ENCODE results near the gene GADL1.

GADL1 gene

DNA sequence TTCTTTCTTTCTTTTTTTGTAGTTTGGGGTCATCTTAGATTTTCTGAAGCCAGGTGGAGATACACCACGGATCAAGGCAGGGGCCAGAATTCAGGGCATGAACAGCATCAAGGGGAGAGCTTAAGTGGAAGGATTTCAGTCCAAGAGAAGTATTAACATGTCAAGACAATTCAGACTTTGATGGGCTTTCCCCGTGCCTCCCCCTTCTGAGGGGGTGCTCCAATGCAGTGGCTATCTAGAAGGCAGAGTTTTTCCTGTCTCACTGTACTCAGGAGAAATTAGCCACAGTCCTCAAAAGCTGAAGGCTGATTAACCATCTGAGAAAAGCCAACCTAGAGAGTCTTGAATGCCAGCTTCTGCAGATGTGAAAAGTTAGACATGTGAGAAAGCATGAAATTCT is 160.8 kb downstream of the GADL1 start:
- Histone ChIP-seq H3K9me3 (ENCODE audit: control insufficient read depth, low read length) (no peaks in the 10 kb centered on the region), H3K36me3 (ENCODE audit: control insufficient read depth, insufficient read depth, low read length) (no peaks in the 10 kb centered on the region), H3K4me3 (ENCODE audit: insufficient read depth, low read depth, low read length) (no peak overlapping the region), H3K4me1 (ENCODE audit: control insufficient read depth, insufficient read depth, low read length) (no peaks in the 10 kb centered on the region), H3K27me3 (ENCODE audit: control insufficient read depth, insufficient read depth, low read length, poor library complexity, severe bottlenecking) (no peaks in the 10 kb centered on the region), H3K27ac (ENCODE audit: insufficient read depth, low read depth, low read length, poor library complexity, severe bottlenecking) (no peak overlapping the region)
- 85 to 91% methylated on average over 2 of the region's 2 CpGs for WGBS, 2 experiments

DNA sequence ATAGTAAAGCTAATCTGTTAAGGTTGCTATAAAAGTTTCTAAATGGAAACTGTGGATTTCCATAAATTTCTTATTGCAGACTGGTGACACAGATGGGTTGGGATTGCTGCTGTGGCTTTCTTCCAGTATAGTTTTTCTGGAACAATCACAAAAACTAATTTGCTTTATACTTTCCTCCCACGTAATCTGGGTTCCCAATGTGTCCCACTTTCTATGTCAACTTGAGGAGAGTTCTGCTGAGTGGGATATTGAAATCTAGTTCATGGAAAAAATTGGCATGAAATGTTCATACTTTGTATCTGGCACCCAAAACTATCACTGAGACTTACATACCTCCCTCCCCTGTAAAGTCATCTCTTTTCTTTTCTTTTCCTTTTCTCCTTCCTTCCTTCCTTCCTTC is 161.3 kb downstream of the GADL1 start:
- no peaks in the 10 kb centered on the region for H3K4me1 ChIP-seq (ENCODE audit: control insufficient read depth, insufficient read depth, low read length)

DNA sequence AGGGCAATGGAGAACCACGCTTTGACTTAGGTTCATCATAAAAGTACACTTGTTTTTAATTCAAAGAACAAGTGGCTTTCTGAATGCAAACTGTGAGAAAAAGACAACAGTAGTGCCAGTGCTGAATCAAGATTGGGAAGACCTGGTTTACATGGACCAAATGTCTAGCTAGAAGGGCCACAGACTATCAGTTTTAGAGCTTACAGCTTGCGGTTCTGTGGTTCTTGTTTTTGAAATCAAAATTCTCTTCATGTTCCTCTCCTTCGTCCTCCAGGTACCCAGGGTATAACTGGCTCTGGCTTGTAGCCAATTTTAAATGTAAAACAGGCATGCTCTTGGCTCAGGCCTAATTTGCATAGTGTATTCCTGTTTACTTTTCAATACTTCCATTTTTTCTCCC is 163.5 kb downstream of the GADL1 start:
- no peaks in the 10 kb centered on the region for H3K4me1 ChIP-seq (ENCODE audit: control insufficient read depth, insufficient read depth, low read length)
- H3K27me3 ChIP-seq (ENCODE audit: control insufficient read depth, insufficient read depth, low read length, poor library complexity, severe bottlenecking) = no peaks in the 10 kb centered on the region
- WGBS, 2 experiments = 99% methylated on average over 3 of the region's 3 CpGs
- no peaks in the 10 kb centered on the region for H3K9me3 ChIP-seq (ENCODE audit: control insufficient read depth, low read length)
- H3K4me3 ChIP-seq (ENCODE audit: insufficient read depth, low read depth, low read length) = no peak overlapping the region
- H3K27ac ChIP-seq (ENCODE audit: insufficient read depth, low read depth, low read length, poor library complexity, severe bottlenecking) = no peak overlapping the region
- H3K36me3 ChIP-seq (ENCODE audit: control insufficient read depth, insufficient read depth, low read length) = no peaks in the 10 kb centered on the region

More for the DNA sequence above, 161.3 kb downstream of the GADL1 start:
- Histone ChIP-seq H3K9me3 (ENCODE audit: control insufficient read depth, low read length) (no peaks in the 10 kb centered on the region), H3K36me3 (ENCODE audit: control insufficient read depth, insufficient read depth, low read length) (no peaks in the 10 kb centered on the region), H3K4me3 (ENCODE audit: insufficient read depth, low read depth, low read length) (no peak overlapping the region), H3K27ac (ENCODE audit: insufficient read depth, low read depth, low read length, poor library complexity, severe bottlenecking) (no peak overlapping the region), H3K27me3 (ENCODE audit: control insufficient read depth, insufficient read depth, low read length, poor library complexity, severe bottlenecking) (no peaks in the 10 kb centered on the region)
- 100% methylated on average over 1 of the region's 1 CpG; no CpG with 5 or more reads in 1 of the 2 experiments for whole genome bisulfite sequencing, 2 experiments

DNA sequence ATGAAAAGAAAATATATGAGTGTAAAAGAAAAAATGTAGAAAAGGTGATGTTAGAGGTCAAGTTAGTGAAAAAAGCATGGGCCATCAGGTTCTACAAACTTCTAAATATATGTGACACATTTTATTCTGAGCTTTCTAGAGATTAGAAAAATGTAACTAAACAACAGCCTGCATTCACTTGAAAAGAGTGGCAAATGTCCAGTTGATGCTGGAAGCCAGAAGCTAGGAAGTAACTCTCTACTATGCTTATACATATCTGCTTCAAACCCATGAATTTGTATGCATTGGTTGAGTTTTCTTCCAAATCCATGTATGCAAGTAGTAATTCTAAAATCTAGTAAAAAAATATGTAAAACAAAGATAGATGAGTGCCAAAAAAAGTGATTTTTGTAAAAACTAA is 164.5 kb downstream of the GADL1 start:
- Histone ChIP-seq H3K27ac (ENCODE audit: insufficient read depth, low read depth, low read length, poor library complexity, severe bottlenecking) (no peak overlapping the region), H3K36me3 (ENCODE audit: control insufficient read depth, insufficient read depth, low read length) (no peaks in the 10 kb centered on the region), H3K9me3 (ENCODE audit: control insufficient read depth, low read length) (no peaks in the 10 kb centered on the region), H3K27me3 (ENCODE audit: control insufficient read depth, insufficient read depth, low read length, poor library complexity, severe bottlenecking) (no peaks in the 10 kb centered on the region), H3K4me1 (ENCODE audit: control insufficient read depth, insufficient read depth, low read length) (no peaks in the 10 kb centered on the region), H3K4me3 (ENCODE audit: insufficient read depth, low read depth, low read length) (no peak overlapping the region)

DNA sequence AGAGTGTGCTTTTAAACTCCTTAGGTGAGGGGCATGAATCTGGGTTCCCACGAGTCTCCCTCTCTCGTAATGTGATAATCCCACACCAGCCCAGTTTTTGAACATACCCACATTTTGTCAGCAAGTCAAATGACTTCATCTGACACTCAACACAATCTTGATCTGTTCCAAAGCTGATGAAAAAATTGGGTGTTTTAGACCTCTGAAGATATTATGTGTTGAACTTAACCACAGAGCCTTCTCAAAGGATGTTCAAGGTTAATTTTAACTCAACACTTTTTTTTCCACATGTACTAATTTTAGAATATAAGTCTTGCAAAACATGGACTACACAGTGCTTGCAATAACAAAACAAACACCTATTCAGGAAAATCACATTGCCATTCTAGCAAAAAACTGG is 164.9 kb downstream of the GADL1 start:
- Histone ChIP-seq H3K27me3 (ENCODE audit: control insufficient read depth, insufficient read depth, low read length, poor library complexity, severe bottlenecking) (no peaks in the 10 kb centered on the region), H3K4me1 (ENCODE audit: control insufficient read depth, insufficient read depth, low read length) (no peaks in the 10 kb centered on the region), H3K27ac (ENCODE audit: insufficient read depth, low read depth, low read length, poor library complexity, severe bottlenecking) (no peak overlapping the region), H3K9me3 (ENCODE audit: control insufficient read depth, low read length) (no peaks in the 10 kb centered on the region), H3K4me3 (ENCODE audit: insufficient read depth, low read depth, low read length) (no peak overlapping the region), H3K36me3 (ENCODE audit: control insufficient read depth, insufficient read depth, low read length) (no peaks in the 10 kb centered on the region)
- WGBS, 2 experiments = 85 to 87% methylated on average over 2 of the region's 2 CpGs

DNA sequence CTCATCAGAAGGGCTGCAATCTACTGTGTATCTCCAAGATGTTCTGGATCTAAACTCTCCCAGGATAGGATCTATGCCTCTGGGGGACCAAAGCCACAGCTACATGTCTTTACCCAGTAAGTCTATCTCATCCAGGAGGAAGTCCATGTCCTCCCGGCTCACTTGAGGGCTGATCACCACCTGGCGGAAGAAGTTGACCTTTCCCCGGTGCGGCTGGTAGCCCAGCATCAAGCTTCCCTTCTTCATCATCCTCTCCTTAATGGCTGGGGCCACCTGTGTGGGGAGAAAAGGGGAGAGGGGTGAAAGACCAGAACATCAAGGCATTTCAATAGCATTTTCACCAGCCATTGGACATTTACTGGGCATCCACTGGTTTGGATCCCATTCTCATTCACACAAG is 166.3 kb downstream of the GADL1 start:
- 94 to 99% methylated on average over 4 of the region's 4 CpGs for WGBS, 2 experiments
- no peaks in the 10 kb centered on the region for H3K4me1 ChIP-seq (ENCODE audit: control insufficient read depth, insufficient read depth, low read length)
- no peaks in the 10 kb centered on the region for H3K36me3 ChIP-seq (ENCODE audit: control insufficient read depth, insufficient read depth, low read length)
- no peak overlapping the region for H3K4me3 ChIP-seq (ENCODE audit: insufficient read depth, low read depth, low read length)
- no peaks in the 10 kb centered on the region for H3K9me3 ChIP-seq (ENCODE audit: control insufficient read depth, low read length)
- no peak overlapping the region for H3K27ac ChIP-seq (ENCODE audit: insufficient read depth, low read depth, low read length, poor library complexity, severe bottlenecking)
- H3K27me3 ChIP-seq (ENCODE audit: control insufficient read depth, insufficient read depth, low read length, poor library complexity, severe bottlenecking) = no peaks in the 10 kb centered on the region

DNA sequence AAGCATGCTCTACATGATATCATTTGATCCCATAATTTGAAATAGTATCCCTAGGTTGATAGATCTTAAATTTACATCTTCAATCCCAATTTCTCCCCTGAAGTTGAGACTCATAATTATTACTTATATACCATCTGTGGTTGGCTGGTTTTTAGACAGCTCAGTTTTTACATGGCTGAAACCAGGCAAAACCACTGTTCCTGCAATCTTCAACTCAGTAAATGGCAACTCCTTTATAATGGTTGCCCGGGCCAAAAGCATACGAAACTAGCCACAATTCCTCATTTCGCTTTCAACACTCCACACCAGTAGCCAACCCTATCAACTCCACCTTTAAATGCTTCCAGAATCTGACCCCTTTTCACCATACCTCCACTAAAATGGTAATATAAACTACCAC is 169.6 kb downstream of the GADL1 start:
- 93 to 95% methylated on average over 3 of the region's 3 CpGs for WGBS, 2 experiments
- Histone ChIP-seq H3K36me3 (ENCODE audit: control insufficient read depth, insufficient read depth, low read length) (no peaks in the 10 kb centered on the region), H3K4me3 (ENCODE audit: insufficient read depth, low read depth, low read length) (no peak overlapping the region), H3K27ac (ENCODE audit: insufficient read depth, low read depth, low read length, poor library complexity, severe bottlenecking) (no peak overlapping the region), H3K4me1 (ENCODE audit: control insufficient read depth, insufficient read depth, low read length) (no peaks in the 10 kb centered on the region), H3K9me3 (ENCODE audit: control insufficient read depth, low read length) (no peaks in the 10 kb centered on the region), H3K27me3 (ENCODE audit: control insufficient read depth, insufficient read depth, low read length, poor library complexity, severe bottlenecking) (no peaks in the 10 kb centered on the region)

DNA sequence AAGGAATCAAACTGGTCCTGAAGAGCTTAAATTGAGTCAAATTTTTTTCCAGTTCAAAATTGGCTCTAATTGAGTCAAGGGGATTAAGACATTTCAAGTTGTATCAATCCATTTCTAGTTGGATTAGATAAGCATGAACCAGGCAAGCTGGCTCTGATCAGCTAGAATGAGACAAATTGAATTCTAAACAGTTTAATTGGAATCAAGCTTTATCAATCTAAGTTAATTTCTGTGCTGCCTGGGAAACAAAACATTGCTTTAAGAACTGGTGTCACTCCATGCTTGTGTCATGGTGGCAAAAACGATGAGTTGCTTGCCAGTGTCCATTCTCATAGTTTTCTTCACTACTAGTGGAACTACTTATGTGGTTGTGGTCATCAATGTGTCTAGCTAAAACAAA is 171.2 kb downstream of the GADL1 start:
- H3K36me3 ChIP-seq (ENCODE audit: control insufficient read depth, insufficient read depth, low read length) = no peaks in the 10 kb centered on the region
- no peaks in the 10 kb centered on the region for H3K9me3 ChIP-seq (ENCODE audit: control insufficient read depth, low read length)
- H3K4me3 ChIP-seq (ENCODE audit: insufficient read depth, low read depth, low read length) = no peak overlapping the region
- no peaks in the 10 kb centered on the region for H3K4me1 ChIP-seq (ENCODE audit: control insufficient read depth, insufficient read depth, low read length)
- no peaks in the 10 kb centered on the region for H3K27me3 ChIP-seq (ENCODE audit: control insufficient read depth, insufficient read depth, low read length, poor library complexity, severe bottlenecking)
- WGBS, 2 experiments = 92 to 93% methylated on average over 1 of the region's 1 CpG
- H3K27ac ChIP-seq (ENCODE audit: insufficient read depth, low read depth, low read length, poor library complexity, severe bottlenecking) = no peak overlapping the region

DNA sequence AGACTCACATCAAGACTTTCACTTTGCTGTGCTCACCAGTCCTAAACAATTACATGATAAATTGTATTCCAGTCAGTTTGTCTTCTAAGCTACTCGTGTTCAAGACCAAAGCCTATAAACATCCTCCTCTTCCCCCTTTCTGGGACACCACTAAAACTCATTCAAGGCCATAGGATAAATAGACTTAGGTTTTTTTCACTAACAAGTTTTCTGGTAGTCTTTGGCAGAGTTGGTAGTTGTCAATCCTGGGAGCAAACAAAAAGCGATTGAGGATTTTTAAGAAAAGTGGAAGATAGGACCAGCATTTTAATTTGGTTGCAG is 173.2 kb downstream of the GADL1 start:
- no peaks in the 10 kb centered on the region for H3K27me3 ChIP-seq (ENCODE audit: control insufficient read depth, insufficient read depth, low read length, poor library complexity, severe bottlenecking)
- H3K27ac ChIP-seq (ENCODE audit: insufficient read depth, low read depth, low read length, poor library complexity, severe bottlenecking) = no peak overlapping the region
- H3K36me3 ChIP-seq (ENCODE audit: control insufficient read depth, insufficient read depth, low read length) = no peaks in the 10 kb centered on the region
- H3K4me1 ChIP-seq (ENCODE audit: control insufficient read depth, insufficient read depth, low read length) = no peaks in the 10 kb centered on the region
- 90 to 91% methylated on average over 2 of the region's 2 CpGs for WGBS, 2 experiments
- H3K9me3 ChIP-seq (ENCODE audit: control insufficient read depth, low read length) = no peaks in the 10 kb centered on the region
- no peak overlapping the region for H3K4me3 ChIP-seq (ENCODE audit: insufficient read depth, low read depth, low read length)

DNA sequence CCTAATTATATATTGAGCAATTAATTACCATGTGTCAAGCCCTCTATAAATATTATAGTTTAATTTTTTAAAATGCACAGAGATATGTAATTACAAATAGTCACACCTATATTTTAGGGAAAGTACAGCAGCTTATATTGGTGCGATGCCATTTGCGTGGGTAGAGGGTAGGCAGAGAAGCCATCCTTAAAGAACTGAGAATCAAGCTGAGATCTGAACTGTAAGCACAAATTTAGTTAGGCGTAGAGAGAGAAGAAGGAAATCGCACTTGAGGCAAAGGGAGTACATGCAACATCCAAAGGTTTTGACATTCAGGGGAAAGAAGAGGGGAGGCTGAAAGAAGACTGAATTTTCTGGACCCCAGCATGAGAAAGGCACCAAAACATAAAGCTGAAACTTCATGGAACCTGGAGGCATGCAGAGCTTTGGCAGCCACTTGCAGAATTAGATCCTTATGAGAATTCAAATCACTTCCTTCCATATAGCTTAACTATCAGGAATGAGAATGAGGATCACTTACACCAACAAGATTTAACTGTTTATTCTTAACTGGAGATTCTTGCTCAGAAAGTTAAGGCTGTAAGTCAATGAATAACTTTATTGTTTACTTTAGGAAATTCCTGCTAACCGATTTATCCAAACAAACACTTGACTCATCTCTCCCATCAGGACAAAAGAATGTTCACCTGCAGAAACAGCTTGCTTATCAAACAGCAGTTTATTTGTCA is 173.7 kb downstream of the GADL1 start:
- H3K4me3 ChIP-seq (ENCODE audit: insufficient read depth, low read depth, low read length) = no peak overlapping the region
- no peaks in the 10 kb centered on the region for H3K27me3 ChIP-seq (ENCODE audit: control insufficient read depth, insufficient read depth, low read length, poor library complexity, severe bottlenecking)
- no peaks in the 10 kb centered on the region for H3K4me1 ChIP-seq (ENCODE audit: control insufficient read depth, insufficient read depth, low read length)
- 91 to 92% methylated on average over 5 of the region's 5 CpGs for WGBS, 2 experiments
- no peak overlapping the region for H3K27ac ChIP-seq (ENCODE audit: insufficient read depth, low read depth, low read length, poor library complexity, severe bottlenecking)
- H3K9me3 ChIP-seq (ENCODE audit: control insufficient read depth, low read length) = no peaks in the 10 kb centered on the region
- H3K36me3 ChIP-seq (ENCODE audit: control insufficient read depth, insufficient read depth, low read length) = no peaks in the 10 kb centered on the region

DNA sequence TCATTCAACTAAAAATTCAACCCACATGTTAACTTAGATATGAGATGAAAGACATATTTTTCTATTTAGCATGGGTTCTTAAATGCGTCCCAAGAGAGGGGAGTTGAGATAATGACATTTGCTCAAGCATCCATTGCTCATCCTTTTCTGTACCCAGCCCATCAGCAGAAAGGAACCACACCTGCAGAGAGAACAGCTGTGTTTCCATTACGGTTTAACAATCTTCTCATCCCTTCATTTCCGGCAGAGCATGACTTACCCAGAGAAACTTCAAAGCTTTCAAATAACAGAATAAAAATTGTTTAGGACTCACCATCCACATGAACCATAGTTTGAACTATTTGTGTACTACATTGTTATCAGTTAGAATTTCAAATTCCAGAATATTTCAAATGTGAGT is 174.9 kb downstream of the GADL1 start:
- no peaks in the 10 kb centered on the region for H3K4me1 ChIP-seq (ENCODE audit: control insufficient read depth, insufficient read depth, low read length)
- no peaks in the 10 kb centered on the region for H3K36me3 ChIP-seq (ENCODE audit: control insufficient read depth, insufficient read depth, low read length)
- no peaks in the 10 kb centered on the region for H3K27me3 ChIP-seq (ENCODE audit: control insufficient read depth, insufficient read depth, low read length, poor library complexity, severe bottlenecking)
- H3K4me3 ChIP-seq (ENCODE audit: insufficient read depth, low read depth, low read length) = no peak overlapping the region
- no peak overlapping the region for H3K27ac ChIP-seq (ENCODE audit: insufficient read depth, low read depth, low read length, poor library complexity, severe bottlenecking)
- 88 to 95% methylated on average over 3 of the region's 3 CpGs for whole genome bisulfite sequencing, 2 experiments
- H3K9me3 ChIP-seq (ENCODE audit: control insufficient read depth, low read length) = no peaks in the 10 kb centered on the region
